H1 (cell line): Measurements from ENCODE around the gene PCGF3. TPM values are rescaled to one million over a fixed set of nuclear protein-coding genes. Genes with fewer than 3 reads are reported as not detected.

Experiments
- CTCF ChIA-PET: fragments of 300-600 bp; sonication (Branson Sonifier 250); formaldehyde crosslinking; loops from one replicate; lab custom pipeline; 2021; ENCODE audit not compliant: partially characterized antibody; lab: Charles Lee
- POLR2A ChIA-PET: fragments of 300-600 bp; sonication (Branson Sonifier 250); formaldehyde crosslinking; loops from one replicate; lab custom pipeline; 2021; ENCODE audit warnings: inconsistent platforms; ENCODE audit not compliant: partially characterized antibody; lab: Charles Lee
- DNase-seq, 2 experiments: peaks; one replicate each; pipeline versions ENCODE4 v3.0.0 to v3.0.0-alpha.2; 2010 to 2022; ENCODE audit warnings: low spot score in 2 of 2, low read depth in 1 of 2, mixed read lengths in 1 of 2
- FAIRE-seq: peaks from 2 replicates; lab custom pipeline; 2011; peaks lifted over from hg19 to GRCh38; lab: Jason Lieb, UNC
- H2AFZ ChIP-seq: 2 replicates; pipeline ENCODE4 v1.8.1; 2012; ENCODE audit warnings: low read length, inconsistent platforms
- H2AK5ac ChIP-seq: 2 replicates; pipeline ENCODE4 v1.6.1; 2013; ENCODE audit warnings: low read depth, low read length
- H2BK120ac ChIP-seq: replicated peaks from 2 replicates; pipeline ENCODE3; 2013; ENCODE audit warnings: low read depth, low read length, inconsistent platforms
- H2BK12ac ChIP-seq: 2 replicates; pipeline ENCODE4 v1.6.1; 2013; ENCODE audit warnings: low read depth, low read length
- H2BK15ac ChIP-seq: 2 replicates; pipeline ENCODE4 v1.6.1; 2013; ENCODE audit warnings: low read length
- H2BK20ac ChIP-seq: 2 replicates; pipeline ENCODE4 v1.6.1; 2013; ENCODE audit warnings: low read length
- H2BK5ac ChIP-seq: 2 replicates; pipeline ENCODE4 v1.6.1; 2013; ENCODE audit warnings: low read depth, low read length
- H3K14ac ChIP-seq: 2 replicates; pipeline ENCODE4 v1.6.1; 2013; ENCODE audit warnings: inconsistent platforms; ENCODE audit not compliant: insufficient read length
- H3K18ac ChIP-seq: 2 replicates; pipeline ENCODE4 v1.6.1; 2013; ENCODE audit warnings: low read length; ENCODE audit errors: extremely low read depth
- H3K23ac ChIP-seq: 2 replicates; pipeline ENCODE4 v1.6.1; 2013; ENCODE audit warnings: inconsistent platforms; ENCODE audit not compliant: insufficient read length
- H3K23me2 ChIP-seq: 2 replicates; pipeline ENCODE4 v1.6.1; 2013; ENCODE audit warnings: low read depth, low read length
- H3K27ac ChIP-seq: 2 replicates; pipeline ENCODE4 v1.6.1; 2011; ENCODE audit warnings: low read depth, low read length, inconsistent platforms
- H3K27me3 ChIP-seq, 4 experiments: replicated peaks in 1 of 4; 1 replicate in 1 of 4; 2 replicates in 3 of 4; pipeline versions ENCODE4 v1.6.1 to v1.8.1; 2011 to 2013; ENCODE audit warnings: low read length in 3 of 4, mild to moderate bottlenecking in 3 of 4, inconsistent platforms in 2 of 4, mixed read lengths in 2 of 4, moderate library complexity in 1 of 4; ENCODE audit not compliant: control insufficient read depth in 3 of 4, insufficient read depth in 3 of 4; ENCODE audit errors: extremely low read depth in 1 of 4
- H3K36me3 ChIP-seq, 4 experiments: 2 replicates each; pipeline versions ENCODE4 v1.6.1 to v1.8.1; 2011 to 2013; ENCODE audit warnings: mild to moderate bottlenecking in 4 of 4, low read length in 3 of 4, moderate library complexity in 2 of 4, control low read depth in 1 of 4, inconsistent platforms in 1 of 4; ENCODE audit not compliant: insufficient read depth in 4 of 4, control insufficient read depth in 2 of 4
- H3K4ac ChIP-seq: replicated peaks from 2 replicates; pipeline ENCODE3; 2013; ENCODE audit warnings: low read length, low read depth, mixed read lengths, inconsistent platforms; ENCODE audit not compliant: insufficient read length
- H3K4me1 ChIP-seq, 4 experiments: replicated peaks in 1 of 4; 1 replicate in 1 of 4; 2 replicates in 3 of 4; pipeline versions ENCODE4 v1.6.1 to v1.8.1; 2011 to 2013; ENCODE audit warnings: low read length in 3 of 4, inconsistent platforms in 2 of 4, mixed read lengths in 1 of 4; ENCODE audit not compliant: insufficient read depth in 4 of 4, control insufficient read depth in 3 of 4
- H3K4me2 ChIP-seq, 2 experiments: 2 replicates each; pipeline versions ENCODE4 v1.6.1 to v1.8.1; 2011 to 2013; ENCODE audit warnings: low read depth in 2 of 2, low read length in 2 of 2, control low read depth in 1 of 2, inconsistent platforms in 1 of 2, mild to moderate bottlenecking in 1 of 2; ENCODE audit not compliant: insufficient read depth in 1 of 2
- H3K4me3 ChIP-seq, 4 experiments: fragments of 200-600, 300-600 bp in 1 of 4; sonication (generic), shearing (Covaris generic), sonication (Bioruptor Twin) in 1 of 4; 2 replicates each; pipeline versions ENCODE4 v1.5.1 to v1.8.1; 2011 to 2016; ENCODE audit warnings: low read length in 4 of 4, low read depth in 3 of 4, control low read depth in 2 of 4, inconsistent platforms in 2 of 4, mild to moderate bottlenecking in 2 of 4, mixed read lengths in 1 of 4, moderate library complexity in 1 of 4; ENCODE audit not compliant: insufficient read depth in 2 of 4; ENCODE audit errors: extremely low read depth in 1 of 4
- H3K56ac ChIP-seq: replicated peaks from 2 replicates; pipeline ENCODE3; 2013; ENCODE audit warnings: low read depth, mild to moderate bottlenecking, mixed read lengths, low read length, inconsistent platforms; ENCODE audit not compliant: insufficient read length
- H3K79me1 ChIP-seq: 2 replicates; pipeline ENCODE4 v1.6.1; 2013; ENCODE audit warnings: low read depth, low read length, control low read depth
- H3K79me2 ChIP-seq, 2 experiments: 2 replicates each; pipeline versions ENCODE4 v1.6.1 to v1.8.1; 2012 to 2013; ENCODE audit warnings: low read length in 2 of 2, mild to moderate bottlenecking in 2 of 2, inconsistent platforms in 1 of 2; ENCODE audit not compliant: insufficient read depth in 2 of 2, control insufficient read depth in 1 of 2
- H3K9ac ChIP-seq, 4 experiments: replicated peaks in 1 of 4; 1 replicate in 1 of 4; 2 replicates in 3 of 4; pipeline versions ENCODE4 v1.6.1 to v1.8.1; 2011 to 2013; ENCODE audit warnings: low read depth in 3 of 4, low read length in 3 of 4, control low read depth in 2 of 4, mild to moderate bottlenecking in 2 of 4, moderate library complexity in 2 of 4, inconsistent platforms in 1 of 4; ENCODE audit errors: extremely low read depth in 1 of 4
- H3K9me3 ChIP-seq, 2 experiments: 2 replicates each; pipeline versions ENCODE4 v1.6.1 to v1.8.1; 2012 to 2013; ENCODE audit warnings: mild to moderate bottlenecking in 2 of 2, moderate library complexity in 2 of 2, control low read depth in 1 of 2, inconsistent platforms in 1 of 2, low read depth in 1 of 2, low read length in 1 of 2, mixed read lengths in 1 of 2; ENCODE audit not compliant: insufficient read depth in 2 of 2
- H4K20me1 ChIP-seq, 2 experiments: replicated peaks in 1 of 2; 2 replicates each; pipeline versions ENCODE3 to v1.8.1; 2011 to 2013; ENCODE audit warnings: inconsistent platforms in 2 of 2, low read length in 2 of 2, mild to moderate bottlenecking in 1 of 2; ENCODE audit not compliant: insufficient read depth in 2 of 2, control insufficient read depth in 1 of 2
- H4K5ac ChIP-seq: 2 replicates; pipeline ENCODE4 v1.6.1; 2013; ENCODE audit warnings: low read length, low read depth, mixed read lengths, inconsistent platforms; ENCODE audit not compliant: insufficient read length
- H4K8ac ChIP-seq: 2 replicates; pipeline ENCODE4 v1.8.0; 2013; ENCODE audit warnings: mild to moderate bottlenecking, moderate library complexity, low read length, inconsistent platforms; ENCODE audit not compliant: insufficient read depth; ENCODE audit errors: extremely low read depth
- H4K91ac ChIP-seq: replicated peaks from 2 replicates; pipeline ENCODE3; 2013; ENCODE audit warnings: low read length, mixed read lengths, inconsistent platforms; ENCODE audit not compliant: insufficient read length
- CTBP2 ChIP-seq: IDR thresholded peaks from 2 replicates; pipeline ENCODE4 v1.7.0; 2011; ENCODE audit warnings: borderline replicate concordance, mild to moderate bottlenecking, moderate library complexity, mixed read lengths, low read length; ENCODE audit not compliant: insufficient read depth, insufficient read length
- POLR2A ChIP-seq, 2 experiments: IDR thresholded peaks; 1 replicate in 1 of 2; 2 replicates in 1 of 2; pipeline ENCODE4 v1.6.1; 2011; ENCODE audit warnings: low read depth in 2 of 2, low read length in 2 of 2, mild to moderate bottlenecking in 2 of 2; ENCODE audit errors: control extremely low read depth in 1 of 2
- SIN3A ChIP-seq, 2 experiments: IDR thresholded peaks in 1 of 2; conservative IDR thresholded peaks in 1 of 2; 2 replicates each; pipeline ENCODE4 v1.6.1; 2011 to 2012; ENCODE audit warnings: low read length in 2 of 2, improper control_type of control experiment in 1 of 2, low read depth in 1 of 2, mild to moderate bottlenecking in 1 of 2
- TCF12 ChIP-seq: IDR thresholded peaks from 2 replicates; pipeline ENCODE4 v1.6.1; 2011; ENCODE audit warnings: low read depth, mild to moderate bottlenecking, low read length
- WGBS, 2 experiments: shearing (Covaris generic) in 1 of 2; methylation state at CpG; one replicate each; pipeline versions ENCODE4 v1.1.6 to v1.1.7; 2013 to 2015; ENCODE audit warnings: low lambda C conversion rate in 2 of 2, mixed read lengths in 2 of 2, inconsistent platforms in 1 of 2, low coverage in 1 of 2, missing lambda C conversion rate in 1 of 2; ENCODE audit not compliant: insufficient replicate concordance in 2 of 2, insufficient coverage in 1 of 2, insufficient read length in 1 of 2; ENCODE audit errors: extremely low coverage in 1 of 2, missing lambda C conversion rate in 1 of 2; 5-methylcytosine and 5-hydroxymethylcytosine counted together
- polyA plus RNA-seq, 7 experiments: library from polyadenylated mRNA; depleted of rRNA in 3 of 7; stranded (reverse) in 5 of 7; unstranded in 2 of 7; fragments of >200 nt in 5 of 7; fragments of 200-250 nt in 2 of 7; gene quantifications; 1 replicate in 5 of 7; 2 replicates in 1 of 7; 4 replicates in 1 of 7; pipeline versions ENCODE4 v1.2.1 to v1.2.3, GENCODE V29; 2011 to 2013; ENCODE audit warnings: missing spikeins in 2 of 7, mixed read lengths in 2 of 7
- total RNA-seq: library from RNA; stranded (reverse); fragmentation: NEBNext Ultra II Directional; extraction: Animal tissue kit (Norgen Biotek cat#: 25700); gene quantifications from 2 replicates; pipeline ENCODE4 v1.2.1, GENCODE V29; 2021

The PCGF3 gene
- total and polyA plus RNA-seq, 2 of the 8 experiments (the other 6 are each of a cell fraction or from before 2014, with no cell fraction given), result 52.7 to 52.9 TPM

DNA sequence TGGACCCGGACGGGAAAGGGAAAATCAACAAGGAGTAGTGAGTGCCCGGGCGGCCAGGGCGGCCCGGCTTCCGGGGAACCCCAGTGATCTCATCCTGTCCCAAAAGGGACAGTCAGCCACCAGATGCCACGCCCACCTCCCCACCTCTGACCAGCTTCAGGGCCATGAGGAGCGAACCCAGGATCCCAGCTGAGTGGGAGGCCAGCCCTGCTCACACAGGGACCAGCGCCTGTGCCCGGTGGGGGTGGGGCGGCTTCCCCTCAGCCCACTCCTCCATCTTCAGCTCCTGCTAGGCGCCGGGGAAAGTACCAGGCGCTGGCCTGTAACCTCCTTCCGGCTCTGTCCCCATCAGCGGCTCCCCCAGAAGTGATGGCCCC is 25.1 kb upstream of the PCGF3 start:
- Histone ChIP-seq H3K4me3 (peak overlapping the region; percentile 18 to 74 (median 54)), H2AFZ (no peak overlapping the region), H2BK12ac (0 out of 2 replicates have a peak overlapping the region, but pooled peaks have one; percentile 39), H3K9ac (no peak overlapping the region), H3K4ac (no peak overlapping the region), H3K36me3 (no peaks in the 10 kb centered on the region), H3K27me3 (no peaks in the 10 kb centered on the region; a peak in 2 of 7 replicates), H2BK120ac (no peak overlapping the region), H3K23ac (no peak overlapping the region), H4K20me1 (peaks cover 0 to 14% of the 10 kb centered on the region in 2 experiments), H2BK20ac (no peak overlapping the region), H3K23me2 (no peaks in the 10 kb centered on the region), H3K56ac (no peak overlapping the region), H4K5ac (no peak overlapping the region), H3K79me2 (no peaks in the 10 kb centered on the region), H3K4me1 (peaks cover 0 to 19% (median 5%) of the 10 kb centered on the region in 4 experiments; a peak in 5 of 7 replicates), H4K91ac (no peak overlapping the region), H2BK15ac (0 out of 2 replicates have a peak overlapping the region, but pooled peaks have one; percentile 29), H2BK5ac (no peak overlapping the region; the same call in 1 of the 2 replicates), H4K8ac (peak overlapping the region; percentile 71), H3K27ac (no peak overlapping the region), H3K4me2 (peak overlapping the region; percentile 58 to 62), H3K14ac (no peak overlapping the region), H3K79me1 (no peaks in the 10 kb centered on the region), H2AK5ac (no peak overlapping the region), H3K9me3 (no peaks in the 10 kb centered on the region), H3K18ac (no peak overlapping the region)
- DNase-seq (peak in 1 of 2 experiments; percentile 74), FAIRE-seq (no peak)
- TF ChIP-seq TCF12 (no peak), CTBP2 (no peak), SIN3A (conservative IDR thresholded peaks at IDR 0.05 in 1 of 2, IDR thresholded peaks at IDR 0.05 in 1 of 2; ENCODE audit: low read depth in 1 of 2, low read length in 2 of 2) (0 out of 4 replicates have a peak, but pooled peaks of 1 of the 2 experiments have one; percentile 12), POLR2A (IDR thresholded peaks at IDR 0.05; ENCODE audit: control extremely low read depth in 1 of 2, low read depth in 2 of 2, low read length in 2 of 2) (peak in 1 of 2 experiments; percentile 30; a peak in 1 of 3 replicates)
- WGBS, 2 experiments, result 39% methylated on average over 7 of the region's 17 CpGs; no CpG with 5 or more reads in 1 of the 2 experiments
- ChIA-PET CTCF (interaction anchor here (1.3 to 1.4 kb wide), 3 partner anchors 20 to 78 kb away, joined by 3 to 4 read pairs (median 4); no protein-coding TSS in a partner anchor), POLR2A (interaction anchor here (0.6 to 6.3 kb wide), 10 partner anchors 8 to 1124 kb away, joined by 3 to 34 read pairs (median 3); partner anchors contain the start of genes ATP5ME, MYL5, PCGF3 and PDE6B)
